CD4-positive, alpha-beta T cell treated with Interleukin-17A for 4 hours (primary cell): ENCODE results near the gene PHLPP1.

ENCODE experiments used
- DNase-seq: peaks from one replicate; pipeline ENCODE4 v3.0.0-alpha.2; 2020; ENCODE audit warnings: mixed read lengths

PHLPP1 gene

DNA sequence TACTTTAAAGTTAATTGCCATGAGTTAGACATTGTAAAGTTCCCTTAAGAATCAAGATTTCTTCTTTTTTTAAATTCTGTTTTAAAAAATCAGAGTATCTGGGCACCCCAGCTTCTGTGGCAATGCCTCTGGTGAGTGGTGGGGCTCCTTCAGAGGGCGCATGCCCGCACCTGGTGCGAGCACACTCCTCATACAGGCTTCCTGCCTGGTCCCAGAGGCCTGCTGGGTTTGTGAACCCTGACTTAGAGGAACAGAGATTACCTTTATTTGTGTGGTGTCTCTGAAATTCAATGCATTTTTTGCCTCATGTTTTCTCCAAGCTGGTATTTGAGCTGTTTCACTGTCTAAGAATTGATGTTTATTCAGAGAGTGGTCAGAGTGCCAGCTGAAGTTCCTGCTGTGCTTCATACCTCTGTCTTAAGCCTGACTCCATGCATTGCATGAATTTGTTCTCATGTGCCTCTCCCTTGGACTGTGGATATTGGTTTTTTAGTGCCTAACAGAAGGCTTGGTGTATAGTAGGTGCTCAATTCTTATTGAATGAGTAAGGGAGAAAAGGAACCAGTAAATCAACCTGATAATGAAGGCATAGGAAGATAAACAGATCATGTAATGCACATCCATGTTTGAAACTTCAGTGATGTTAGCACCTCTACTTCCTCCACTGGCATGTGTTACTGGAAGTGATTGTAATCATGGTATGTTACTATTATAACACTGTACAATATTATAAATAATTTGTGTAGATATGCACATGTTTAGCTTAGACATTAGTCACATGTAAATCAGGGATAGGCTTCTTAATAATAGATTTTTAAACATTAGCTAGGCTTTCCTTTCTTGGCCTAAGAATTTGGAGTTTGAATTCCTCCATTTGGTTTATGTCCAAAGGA lies 29.0 kb downstream of the PHLPP1 start:
- no peak for DNase-seq

- no peak for DNase-seq
Measured at GRCh38 chr18:62745089-62745751, 29.9 kb downstream of the PHLPP1 start.

- DNase-seq = no peak
Measured at GRCh38 chr18:62749389-62749788, 34.0 kb downstream of the PHLPP1 start.

- DNase-seq = no peak
Measured at GRCh38 chr18:62751341-62751821, 36.0 kb downstream of the PHLPP1 start.

DNA sequence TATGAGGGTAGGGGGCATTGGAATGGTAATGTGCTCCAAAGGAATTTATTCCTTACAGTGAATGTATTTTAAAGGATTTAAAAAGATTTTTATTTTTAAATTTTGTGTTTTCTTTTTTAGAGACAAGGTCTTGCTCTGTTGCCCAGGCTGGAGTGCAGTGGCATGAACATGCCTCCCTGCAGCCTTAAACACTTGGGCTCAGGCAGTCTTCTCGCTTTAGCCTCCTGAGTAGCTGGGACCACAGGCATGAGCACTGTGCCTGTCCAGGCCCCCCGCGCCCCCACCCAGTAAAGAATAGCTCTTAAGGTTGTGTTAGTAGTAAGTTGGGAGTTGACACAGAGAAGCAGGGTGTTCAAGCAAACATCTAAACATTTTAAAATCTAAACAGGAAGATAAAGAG lies 36.6 kb downstream of the PHLPP1 start:
- no peak for DNase-seq

GRCh38 chr18:62754026-62754425 lies 38.7 kb downstream of the PHLPP1 start:
- DNase-seq = no peak

DNA sequence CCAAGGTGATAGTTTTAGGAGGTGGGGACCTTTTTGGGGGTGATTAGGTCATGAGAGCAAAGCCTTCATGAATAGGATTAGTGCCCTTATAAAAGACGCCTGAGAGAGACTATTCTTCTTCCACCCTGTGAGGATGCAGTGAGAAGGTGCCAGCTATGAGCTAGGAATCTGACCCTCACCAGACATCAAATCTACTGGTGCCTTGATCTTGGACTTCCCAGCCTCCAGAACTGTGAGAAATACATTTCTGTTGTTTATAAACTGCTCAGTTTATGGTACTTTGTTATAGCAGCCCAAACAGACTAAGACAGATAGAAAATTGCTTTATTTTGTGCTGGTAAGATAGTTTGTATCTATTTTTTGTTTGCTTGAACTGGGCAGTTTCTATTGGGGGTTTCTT lies 40.1 kb downstream of the PHLPP1 start:
- no peak for DNase-seq

DNA sequence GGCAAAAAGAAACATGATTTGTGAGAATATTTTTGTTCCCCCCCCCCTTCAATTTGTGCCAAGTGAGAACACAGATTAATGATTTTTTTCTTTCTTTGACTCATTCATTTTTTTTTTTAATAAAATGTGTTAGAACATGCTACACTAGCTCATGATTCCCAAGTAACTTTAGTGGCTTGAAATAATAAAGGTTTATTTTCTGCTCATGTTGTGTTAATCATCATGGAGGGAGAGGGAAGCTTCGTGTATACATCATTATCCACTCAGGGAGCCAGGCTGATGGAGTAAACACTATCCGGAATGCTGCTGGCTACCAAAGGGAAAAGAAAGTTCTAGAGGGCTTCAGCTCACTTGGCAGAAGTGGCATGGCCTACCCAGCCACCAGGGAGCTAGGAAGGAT lies 40.6 kb downstream of the PHLPP1 start:
- DNase-seq = no peak

DNA sequence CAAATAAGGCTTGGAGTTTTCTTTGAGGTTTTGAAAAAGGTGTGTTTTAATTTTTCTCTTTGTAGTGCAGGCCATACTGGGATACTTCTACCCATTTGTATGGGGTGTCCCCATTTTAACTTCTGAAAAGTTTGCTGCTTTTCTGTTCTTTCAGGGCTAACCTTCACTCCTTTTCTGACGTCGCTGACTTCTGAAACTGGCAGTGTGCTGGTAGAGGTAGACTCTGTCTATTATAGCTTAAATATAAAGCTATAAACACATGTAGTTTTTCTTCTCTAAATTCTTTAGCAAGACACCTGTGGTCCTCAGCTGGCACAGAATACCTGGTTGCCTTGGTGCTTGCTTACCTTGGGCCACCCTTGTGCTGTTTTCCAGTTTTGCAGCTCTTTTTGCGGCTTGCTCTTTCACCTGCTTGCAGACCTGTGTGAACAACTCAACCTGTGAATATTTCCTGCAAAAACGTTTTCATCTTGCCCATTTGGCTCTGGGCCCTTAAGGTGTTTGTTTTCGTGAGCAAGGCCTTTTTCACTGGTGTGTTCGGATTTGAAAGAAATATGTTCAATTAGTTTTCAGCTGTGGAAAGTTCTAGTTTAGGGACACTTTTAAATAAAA lies 42.2 kb downstream of the PHLPP1 start:
- DNase-seq = no peak

- DNase-seq = no peak
Measured at GRCh38 chr18:62758591-62758990, 43.2 kb downstream of the PHLPP1 start.

GRCh38 chr18:62759704-62760402 lies 44.5 kb downstream of the PHLPP1 start:
- DNase-seq = no peak

DNA sequence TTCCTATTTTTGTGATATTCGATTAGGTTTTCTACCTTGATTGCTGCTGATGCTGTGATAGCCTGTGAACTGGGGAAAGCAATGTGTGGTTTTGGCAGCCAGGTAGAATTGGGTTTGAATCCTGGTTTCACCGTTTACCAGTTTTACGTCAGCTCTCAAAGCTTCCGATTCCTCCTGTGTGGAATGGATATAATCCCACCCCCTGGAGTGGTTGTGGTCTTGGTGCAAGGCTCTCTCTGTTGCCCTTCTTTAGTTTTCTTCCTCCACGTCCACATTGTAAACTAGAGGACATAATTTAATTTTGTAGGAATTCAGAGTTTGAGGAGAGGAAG lies 45.0 kb downstream of the PHLPP1 start:
- DNase-seq = no peak

GRCh38 chr18:62763101-62763521 lies 47.8 kb downstream of the PHLPP1 start:
- DNase-seq = no peak

DNA sequence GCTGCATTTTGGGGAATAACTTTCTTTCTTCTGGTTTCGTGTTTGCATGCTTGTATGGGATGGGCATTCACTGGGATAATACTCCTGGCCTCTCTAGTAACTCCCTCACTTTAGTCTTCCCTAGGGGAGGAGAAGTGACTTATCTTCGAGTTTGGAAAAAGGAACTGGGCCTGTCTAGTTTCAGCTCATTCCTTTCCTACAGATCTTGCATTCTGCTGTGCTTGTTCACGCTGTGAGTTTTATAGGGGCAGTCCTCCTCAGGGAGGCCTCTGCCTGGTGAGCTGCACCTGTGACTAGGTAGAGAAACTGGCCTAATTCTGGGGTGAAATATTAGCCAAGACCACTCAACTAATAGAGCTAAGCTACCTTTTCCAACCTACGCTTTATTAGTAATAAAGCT lies 50.9 kb downstream of the PHLPP1 start:
- no peak for DNase-seq

DNA sequence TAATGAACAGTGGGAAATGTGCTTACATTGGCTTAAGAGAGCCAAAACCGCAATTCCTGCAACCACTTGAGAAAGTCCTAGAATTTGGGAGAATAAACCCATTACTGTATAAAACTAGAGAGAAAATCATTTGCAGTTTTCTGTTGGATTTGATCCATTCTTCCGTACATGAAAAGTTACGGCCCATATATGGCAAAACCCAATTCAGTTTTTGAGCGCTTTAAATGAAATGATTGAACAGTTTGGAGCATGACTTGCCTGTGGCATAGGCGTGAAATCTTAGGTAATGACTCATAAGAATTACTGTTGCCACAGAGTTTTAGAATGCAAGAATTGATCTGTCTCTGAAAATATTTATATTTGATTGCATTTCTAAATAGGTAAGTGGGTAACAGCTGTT lies 52.0 kb downstream of the PHLPP1 start:
- DNase-seq = no peak

DNA sequence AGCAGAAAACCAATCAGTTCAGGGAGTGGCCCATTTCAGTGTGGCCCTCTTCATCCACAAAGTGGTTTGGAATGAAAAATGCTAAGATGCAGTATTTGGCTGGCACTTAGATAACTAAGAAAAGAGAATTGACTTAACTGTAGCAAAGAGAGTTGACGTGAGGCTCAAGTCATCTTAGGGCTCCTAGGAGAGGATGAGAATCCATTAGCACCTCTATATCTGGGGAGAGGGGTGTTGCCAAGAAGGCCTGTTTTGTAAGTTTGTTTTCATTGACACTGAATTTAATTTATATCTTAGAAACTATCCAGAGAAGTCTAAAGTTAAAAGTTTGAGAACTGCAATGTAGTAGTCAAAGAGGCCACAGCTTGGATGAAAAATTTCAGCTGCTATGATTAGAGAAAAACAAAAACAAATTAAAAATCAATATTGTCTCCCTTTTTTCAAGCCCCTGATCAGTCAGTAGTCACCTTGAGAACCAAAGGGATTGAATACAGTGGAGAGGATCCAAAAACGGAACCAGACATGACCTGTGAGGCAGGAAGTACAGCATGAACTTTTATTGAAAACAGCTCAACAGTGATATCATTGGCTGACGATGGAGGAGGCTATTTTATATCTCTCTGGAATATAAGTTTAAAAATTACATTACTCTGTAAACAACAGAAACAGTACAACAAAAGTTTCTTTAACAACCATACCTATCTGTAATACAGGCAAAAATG lies 52.7 kb downstream of the PHLPP1 start:
- no peak for DNase-seq

DNA sequence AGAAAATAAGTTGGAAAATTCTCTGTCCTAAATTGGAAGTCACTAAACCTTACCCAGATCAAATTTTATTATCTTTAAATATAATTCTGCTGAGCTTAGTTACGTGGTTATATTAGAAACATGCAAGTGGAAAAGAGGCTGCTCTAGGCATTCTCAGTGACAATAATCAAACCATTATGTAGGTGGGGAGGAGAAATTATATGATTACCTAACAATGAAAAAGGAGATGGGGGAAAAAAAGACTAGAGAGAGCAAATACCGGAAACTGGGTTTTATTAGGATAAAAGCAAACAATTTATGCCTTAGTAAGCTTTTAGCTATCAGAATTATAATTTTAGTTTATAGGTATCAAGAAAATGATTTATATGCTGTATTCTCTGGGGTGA lies 53.2 kb downstream of the PHLPP1 start:
- DNase-seq = no peak

- DNase-seq = no peak
Measured at GRCh38 chr18:62769216-62769615, 53.9 kb downstream of the PHLPP1 start.

DNA sequence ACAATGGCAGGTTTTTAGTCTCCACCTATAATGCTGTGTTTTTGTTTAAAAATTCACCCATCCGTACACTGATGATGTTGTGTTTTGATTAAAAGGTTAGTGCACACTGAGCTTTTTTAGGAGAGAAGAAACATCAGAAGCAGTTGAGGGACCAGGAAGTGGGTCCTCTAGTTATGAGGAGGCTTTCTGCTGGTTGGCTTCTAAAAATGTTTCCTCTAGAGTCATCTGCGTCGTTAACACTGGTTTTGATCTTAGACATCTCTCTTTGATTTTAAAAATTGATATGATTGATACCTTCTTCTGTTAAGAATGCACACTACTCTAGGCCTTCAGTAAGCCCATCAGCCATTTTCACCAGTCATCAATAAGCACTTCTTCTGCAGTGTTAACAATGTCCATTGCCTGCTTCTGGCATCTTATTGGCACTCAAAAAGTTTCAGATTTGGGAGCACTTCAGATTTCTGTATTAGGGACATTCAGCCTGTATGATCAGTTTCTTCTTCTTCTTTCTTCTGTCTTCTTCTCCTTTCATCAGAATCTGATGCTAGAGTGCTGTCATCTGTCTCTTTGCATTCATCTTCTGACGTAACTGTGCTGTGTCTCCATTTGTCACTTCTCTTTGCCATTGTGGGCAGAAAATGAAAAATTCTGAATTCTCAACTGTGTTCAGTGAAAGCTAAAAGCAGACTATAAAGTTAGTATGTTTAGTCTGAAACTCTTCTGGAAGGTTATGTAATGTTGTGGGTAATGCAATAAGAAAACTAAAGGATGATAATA lies 56.3 kb downstream of the PHLPP1 start:
- DNase-seq = no peak

DNA sequence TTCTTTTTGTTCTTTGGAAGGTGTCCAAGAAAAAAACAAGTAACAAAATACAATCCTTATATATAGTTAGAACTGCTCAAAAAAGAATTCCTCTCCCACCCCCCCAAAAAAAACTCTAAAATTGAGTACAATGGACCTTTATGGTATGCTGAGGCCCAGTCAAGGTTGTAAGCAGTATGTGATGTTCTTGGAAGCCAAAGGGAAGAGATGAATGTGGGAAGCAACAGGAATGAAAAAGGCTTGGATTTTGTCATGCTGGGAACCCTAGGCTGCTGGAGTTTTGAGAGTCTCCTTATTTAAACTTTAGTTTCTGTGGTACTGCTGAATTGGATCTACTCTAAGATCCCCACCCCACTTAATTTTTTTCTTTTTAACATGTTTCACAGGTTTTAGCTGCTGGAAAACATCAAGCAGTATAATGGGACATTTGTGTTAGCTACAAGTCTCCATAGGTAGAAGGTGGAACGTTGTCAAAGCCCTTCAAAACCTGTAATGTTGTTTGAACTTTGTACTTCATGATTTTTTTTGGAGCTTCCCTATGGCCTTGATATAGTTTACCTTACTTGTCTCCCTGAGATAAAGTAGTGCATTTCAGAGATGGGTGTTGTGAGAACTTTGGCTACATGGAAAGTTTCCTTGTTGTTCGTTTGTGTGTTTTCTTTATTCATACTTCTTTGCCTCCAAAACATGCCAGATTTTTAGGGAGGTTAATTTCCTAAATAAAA lies 57.7 kb downstream of the PHLPP1 start:
- no peak for DNase-seq

GRCh38 chr18:62773691-62774090 lies 58.4 kb downstream of the PHLPP1 start:
- no peak for DNase-seq
